GM20000 (cell line): ENCODE data around the gene DDX54.

Source experiments
- DNase-seq: peaks from one replicate; pipeline ENCODE4 v3.0.0; 2012; ENCODE audit warnings: low spot score
- TF ChIP-seq, protein P1 (sequence below): IDR thresholded peaks from 2 replicates; pipeline ENCODE4 v1.5.1; 2012; ENCODE audit warnings: mild to moderate bottlenecking, control low read depth; ENCODE audit errors: extremely low read depth, missing control alignments

The DDX54 gene

DNA sequence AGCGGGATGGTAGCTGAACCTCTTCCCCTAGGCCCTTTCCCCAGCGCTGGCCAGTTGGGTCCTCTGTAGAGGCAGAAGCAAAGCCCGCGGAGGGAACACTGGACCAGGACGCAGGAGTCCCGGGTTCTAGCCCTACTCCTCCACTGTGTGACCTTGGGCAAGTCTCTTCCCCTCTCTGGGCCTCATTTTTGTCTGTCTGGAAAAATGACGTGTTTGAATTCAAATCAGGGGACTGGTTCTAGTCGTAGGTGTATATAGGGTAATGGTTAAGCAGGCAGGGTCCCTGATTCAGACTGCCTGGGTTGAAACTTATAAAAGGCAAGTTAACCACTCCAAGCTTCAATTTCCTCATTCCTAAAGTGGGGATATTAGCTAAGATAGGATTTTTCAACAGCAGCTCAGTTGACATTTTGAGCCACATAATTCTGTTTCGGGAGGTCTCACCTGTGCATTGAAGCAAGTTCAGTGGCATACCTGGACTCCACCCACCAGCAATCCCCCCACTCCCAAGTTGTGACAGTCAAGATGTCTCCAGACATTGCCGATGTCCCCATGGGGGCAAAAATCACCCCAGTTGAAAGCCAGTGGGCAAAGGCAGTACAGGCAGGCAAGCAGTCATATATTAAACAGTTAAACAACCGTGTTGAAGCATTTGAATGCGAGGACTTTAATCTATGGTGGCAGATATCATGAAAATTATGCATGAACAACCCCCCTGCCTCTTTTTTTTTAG, 36.9 kb upstream of the DDX54 start:
- DNase-seq = no peak
- TF ChIP-seq, protein P1, sequence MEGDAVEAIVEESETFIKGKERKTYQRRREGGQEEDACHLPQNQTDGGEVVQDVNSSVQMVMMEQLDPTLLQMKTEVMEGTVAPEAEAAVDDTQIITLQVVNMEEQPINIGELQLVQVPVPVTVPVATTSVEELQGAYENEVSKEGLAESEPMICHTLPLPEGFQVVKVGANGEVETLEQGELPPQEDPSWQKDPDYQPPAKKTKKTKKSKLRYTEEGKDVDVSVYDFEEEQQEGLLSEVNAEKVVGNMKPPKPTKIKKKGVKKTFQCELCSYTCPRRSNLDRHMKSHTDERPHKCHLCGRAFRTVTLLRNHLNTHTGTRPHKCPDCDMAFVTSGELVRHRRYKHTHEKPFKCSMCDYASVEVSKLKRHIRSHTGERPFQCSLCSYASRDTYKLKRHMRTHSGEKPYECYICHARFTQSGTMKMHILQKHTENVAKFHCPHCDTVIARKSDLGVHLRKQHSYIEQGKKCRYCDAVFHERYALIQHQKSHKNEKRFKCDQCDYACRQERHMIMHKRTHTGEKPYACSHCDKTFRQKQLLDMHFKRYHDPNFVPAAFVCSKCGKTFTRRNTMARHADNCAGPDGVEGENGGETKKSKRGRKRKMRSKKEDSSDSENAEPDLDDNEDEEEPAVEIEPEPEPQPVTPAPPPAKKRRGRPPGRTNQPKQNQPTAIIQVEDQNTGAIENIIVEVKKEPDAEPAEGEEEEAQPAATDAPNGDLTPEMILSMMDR = no peak

DNA sequence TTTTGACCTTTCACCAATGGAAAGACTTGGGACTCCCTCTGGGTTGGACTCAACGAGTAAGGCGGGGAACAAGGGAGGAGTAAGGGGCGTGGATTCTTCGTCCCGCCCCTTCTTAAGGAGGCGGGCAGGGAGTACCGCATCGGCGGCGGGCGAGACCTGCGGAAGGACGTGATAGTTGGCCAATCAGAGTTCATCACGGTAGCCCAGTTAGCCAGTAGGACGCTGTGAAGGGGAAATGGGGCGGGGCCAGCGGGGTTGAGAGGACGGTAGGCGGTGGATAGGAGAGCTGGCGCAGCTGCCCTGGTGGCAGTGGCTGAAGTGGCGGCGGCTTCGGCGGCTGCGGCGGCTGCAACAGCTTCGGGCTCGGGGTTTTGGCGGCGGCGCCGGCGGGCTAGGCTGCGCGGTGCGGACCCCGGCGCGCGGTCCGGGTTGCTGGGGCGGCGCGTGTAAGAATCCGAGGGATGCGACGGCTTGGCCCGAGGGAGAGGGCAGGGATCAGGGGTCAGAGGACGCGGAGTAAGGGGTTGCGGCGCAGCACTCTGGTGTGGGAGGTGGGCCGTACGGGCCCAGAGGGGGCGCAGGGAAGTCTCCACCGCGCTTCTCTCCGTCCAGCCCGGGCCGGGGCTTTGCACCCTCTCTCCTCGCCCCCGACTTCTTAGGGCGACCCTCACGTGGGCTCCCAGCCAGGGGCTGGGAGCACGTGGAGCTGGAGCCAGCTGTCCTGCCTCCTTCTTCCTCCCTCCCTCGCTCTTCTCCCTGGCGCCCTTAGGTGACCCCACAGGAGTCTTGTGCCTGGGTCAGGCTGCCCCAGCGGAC, 36.1 kb upstream of the DDX54 start, which contains the start of gene TPCN1:
TPCN1 (plus strand) TSS at position 284 of the 816 bp plus-strand sequence. CDS start 5,389 bp downstream, outside the sequence.
- DNase-seq = peak; percentile 97
- TF ChIP-seq, protein P1 = no peak

DNA sequence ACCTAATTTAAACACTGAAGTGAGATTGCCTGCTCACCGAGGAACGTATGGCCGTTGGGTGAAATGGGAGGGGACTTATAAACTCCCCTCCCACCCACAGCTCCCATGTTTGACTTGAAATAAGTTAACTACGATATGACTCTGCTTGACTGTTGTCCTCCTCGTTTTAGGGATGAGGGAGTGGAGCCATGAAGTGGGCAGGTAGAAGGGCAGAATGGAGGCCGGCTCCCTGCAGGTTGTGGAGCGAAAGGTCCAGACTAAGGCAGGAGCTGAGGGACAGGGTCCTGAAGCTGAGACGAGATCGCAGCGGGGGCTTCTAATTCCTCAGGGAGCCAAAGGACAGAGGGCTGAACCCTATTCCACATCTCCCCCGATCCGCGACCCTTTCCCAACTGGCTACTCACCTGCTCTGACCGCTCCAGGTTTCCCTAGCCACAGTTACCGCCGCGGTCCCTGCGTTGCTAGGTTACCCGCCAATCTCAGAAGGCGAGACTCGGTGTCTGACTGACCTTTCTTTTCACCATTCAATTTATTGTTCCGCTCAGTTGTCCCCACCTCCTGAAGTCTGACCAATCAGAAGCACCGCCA, 35.4 kb upstream of the DDX54 start:
- TF ChIP-seq, protein P1 = no peak
- DNase-seq = no peak

DNA sequence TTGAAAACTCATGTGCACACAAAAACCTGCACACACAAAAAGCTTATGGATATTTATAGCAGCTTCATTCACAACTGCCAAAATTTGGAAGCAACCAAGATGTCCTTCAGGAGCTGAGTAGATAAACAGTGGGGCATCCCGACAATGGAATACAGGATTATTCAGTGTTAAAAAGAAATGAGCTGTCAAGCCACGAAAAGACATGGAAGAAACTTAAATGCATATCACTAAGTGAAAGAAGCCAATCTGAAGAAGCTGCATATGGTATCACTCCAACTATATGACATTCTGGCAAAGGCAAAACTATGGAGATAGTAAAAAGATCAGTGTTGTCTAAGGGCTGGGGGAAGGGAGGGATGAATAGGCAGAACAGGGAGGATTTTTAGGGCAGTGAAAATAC, 30.7 kb upstream of the DDX54 start:
- TF ChIP-seq, protein P1 = no peak
- DNase-seq = no peak

DNA sequence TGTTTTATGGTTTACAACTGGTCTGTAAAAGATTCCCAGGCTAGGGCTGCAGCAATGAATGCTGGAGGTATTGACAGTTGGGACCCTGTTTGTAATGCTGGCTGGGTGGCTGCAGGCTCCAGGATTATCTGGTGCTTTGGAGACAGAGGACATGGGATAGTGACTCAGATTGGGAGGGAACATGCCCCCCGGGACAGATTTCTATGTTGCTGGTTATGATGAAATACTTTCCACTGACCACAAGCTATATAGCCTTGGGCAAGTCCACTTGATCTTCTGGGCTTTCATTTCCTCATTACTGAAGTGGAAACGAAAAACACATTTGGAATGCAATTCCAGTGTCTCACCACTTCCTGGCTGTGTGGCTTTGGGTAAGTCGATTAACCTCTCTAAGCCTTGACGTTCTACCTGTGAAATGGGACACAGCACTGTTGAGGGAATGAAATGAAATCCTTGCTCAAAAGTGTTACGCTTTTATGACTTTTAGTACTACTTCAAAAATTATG, 29.7 kb upstream of the DDX54 start:
- no peak for DNase-seq
- TF ChIP-seq, protein P1 = no peak

DNA sequence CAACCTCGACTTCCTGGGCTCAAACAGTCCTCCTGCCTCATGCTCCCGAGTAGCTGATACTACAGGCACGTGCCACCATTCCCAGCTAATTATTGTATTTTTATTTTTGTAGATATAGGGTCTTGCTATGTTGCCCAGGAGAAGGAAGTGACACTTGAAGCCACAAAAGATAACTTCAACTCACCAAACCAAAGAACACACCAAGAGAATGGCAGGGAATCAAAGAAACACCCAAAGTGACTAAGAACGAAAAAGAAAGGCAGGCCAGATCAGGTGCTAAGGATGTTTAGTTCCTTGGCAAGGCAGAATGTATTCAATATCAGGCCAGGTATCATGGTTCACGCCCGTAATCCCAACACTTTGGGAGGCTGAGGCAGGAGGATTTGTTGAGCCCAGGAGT, 25.9 kb upstream of the DDX54 start:
- TF ChIP-seq, protein P1 = no peak
- no peak for DNase-seq
